ENCODE results near the gene S1PR5.

GRCh38 chr19:10491472-10492047 is 25.7 kb downstream of the S1PR5 start:
- TF ChIP-seq POLR2A (IDR thresholded peaks at IDR 0.05) (no peak), CTCF (IDR thresholded peaks at IDR 0.05) (no peak), POLR2AphosphoS5 (IDR thresholded peaks at IDR 0.05) (no peak)

Measured in breast epithelium (tissue), 3 donors.